Superior temporal gyrus (tissue), 1 donor: Measurements from ENCODE around the gene CPSF4L.

ENCODE experiments used
- DNase-seq: peaks from one replicate; pipeline ENCODE4 v3.0.0-alpha.2; 2016; ENCODE audit errors: extremely low spot score

CPSF4L gene

GRCh38 chr17:73203135-73203787 is 58.4 kb downstream of the CPSF4L start:
- DNase-seq: no peak

- no peak for DNase-seq
These were observed 60.2 kb downstream of the CPSF4L start for GRCh38 chr17:73201215-73202069.

GRCh38 chr17:73200476-73200875 is 61.2 kb downstream of the CPSF4L start:
- DNase-seq: no peak

- DNase-seq: no peak
These were observed 61.8 kb downstream of the CPSF4L start for GRCh38 chr17:73199751-73200317.

GRCh38 chr17:73198930-73199260 is 62.8 kb downstream of the CPSF4L start:
- DNase-seq: no peak
